Measurements from ENCODE around the gene TCP11. TPM values are rescaled to one million over a fixed set of nuclear protein-coding genes. Genes with fewer than 3 reads are reported as not detected.

Gene TCP11
- total and polyA plus RNA-seq, 5 donors from 2014 or later = not detected

DNA sequence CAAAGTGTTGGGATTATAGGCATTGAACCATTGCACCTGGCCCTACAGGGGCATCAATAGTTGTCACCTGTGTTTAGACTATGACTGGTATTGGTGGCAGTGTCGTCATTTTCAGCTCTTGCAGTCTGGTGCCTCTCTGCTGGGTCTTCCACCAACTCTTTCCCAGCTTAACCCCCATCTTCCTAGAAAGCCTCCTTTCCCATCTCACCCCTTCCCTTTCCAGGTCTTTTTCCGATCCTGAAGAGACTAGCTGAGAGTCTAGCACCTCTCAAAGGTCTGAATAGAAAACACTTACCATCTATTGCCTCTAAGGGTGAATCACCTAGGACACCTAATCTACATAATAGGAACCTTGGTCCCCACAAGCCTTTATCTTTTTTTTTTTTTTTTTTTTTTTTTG, 71.0 kb downstream of the TCP11 start:
- Histone ChIP-seq H3K9me3 (ENCODE audit: control insufficient read depth in 2 of 2, low read length in 2 of 2) (no peaks in the 10 kb centered on the region), H3K4me3 (ENCODE audit: low read depth, low read length) (no peak overlapping the region), H3K27me3 (ENCODE audit: control insufficient read depth, insufficient read depth, low read length) (no peaks in the 10 kb centered on the region), H3K36me3 (ENCODE audit: control insufficient read depth, insufficient read depth, low read length) (no peaks in the 10 kb centered on the region), H3K4me1 (ENCODE audit: control insufficient read depth, insufficient read depth, low read length, poor library complexity, severe bottlenecking) (no peaks in the 10 kb centered on the region), H3K27ac (ENCODE audit: insufficient read depth, low read length, poor library complexity, severe bottlenecking) (no peak overlapping the region)
- peaks cover 22% of the 10 kb centered on the region for H3K36me3 Mint-ChIP-seq
- no peaks in the 10 kb centered on the region for H3K9me3 Mint-ChIP-seq
- no peaks in the 10 kb centered on the region for H3K27me3 Mint-ChIP-seq
- H3K4me1 Mint-ChIP-seq = no peaks in the 10 kb centered on the region
- no peak overlapping the region for H3K4me3 Mint-ChIP-seq
- no peak overlapping the region for H3K27ac Mint-ChIP-seq
- ATAC-seq (ENCODE audit: low read depth in 2 of 2) (no peak), DNase-seq (no peak)

DNA sequence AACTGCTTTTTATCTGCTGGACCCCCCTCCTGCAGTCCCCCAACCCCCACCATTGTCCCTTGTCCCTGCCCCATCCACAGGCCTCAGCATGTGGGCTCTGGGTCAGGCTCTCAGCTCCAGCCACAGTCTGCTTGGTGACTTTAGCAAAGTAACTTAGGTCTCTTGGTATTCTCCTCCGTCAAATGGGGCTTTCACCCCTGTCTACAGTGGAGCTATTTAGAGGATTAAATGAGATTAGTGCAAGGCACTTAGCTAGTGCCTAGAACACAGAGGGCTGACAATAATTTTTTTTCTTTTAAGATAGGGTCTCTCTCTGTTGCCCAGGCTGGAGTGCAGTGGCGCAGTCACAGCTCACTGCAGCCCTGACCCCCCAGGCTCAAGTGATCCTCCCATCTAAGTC, 71.9 kb downstream of the TCP11 start:
- no peaks in the 10 kb centered on the region for H3K4me1 ChIP-seq (ENCODE audit: control insufficient read depth, insufficient read depth, low read length, poor library complexity, severe bottlenecking)
- Mint-ChIP-seq H3K27me3 (no peaks in the 10 kb centered on the region), H3K9me3 (no peaks in the 10 kb centered on the region), H3K36me3 (peaks cover 19% of the 10 kb centered on the region), H3K4me3 (no peak overlapping the region), H3K27ac (peak overlapping the region in 1 of 3 donors; percentile 29), H3K4me1 (no peaks in the 10 kb centered on the region)
- no peak overlapping the region for H3K4me3 ChIP-seq (ENCODE audit: low read depth, low read length)
- H3K27me3 ChIP-seq (ENCODE audit: control insufficient read depth, insufficient read depth, low read length) = no peaks in the 10 kb centered on the region
- no peak for DNase-seq
- H3K27ac ChIP-seq (ENCODE audit: insufficient read depth, low read length, poor library complexity, severe bottlenecking) = no peak overlapping the region
- ATAC-seq (ENCODE audit: low read depth in 2 of 2) = no peak
- no peaks in the 10 kb centered on the region for H3K9me3 ChIP-seq (ENCODE audit: control insufficient read depth in 2 of 2, low read length in 2 of 2)
- H3K36me3 ChIP-seq (ENCODE audit: control insufficient read depth, insufficient read depth, low read length) = no peaks in the 10 kb centered on the region

DNA sequence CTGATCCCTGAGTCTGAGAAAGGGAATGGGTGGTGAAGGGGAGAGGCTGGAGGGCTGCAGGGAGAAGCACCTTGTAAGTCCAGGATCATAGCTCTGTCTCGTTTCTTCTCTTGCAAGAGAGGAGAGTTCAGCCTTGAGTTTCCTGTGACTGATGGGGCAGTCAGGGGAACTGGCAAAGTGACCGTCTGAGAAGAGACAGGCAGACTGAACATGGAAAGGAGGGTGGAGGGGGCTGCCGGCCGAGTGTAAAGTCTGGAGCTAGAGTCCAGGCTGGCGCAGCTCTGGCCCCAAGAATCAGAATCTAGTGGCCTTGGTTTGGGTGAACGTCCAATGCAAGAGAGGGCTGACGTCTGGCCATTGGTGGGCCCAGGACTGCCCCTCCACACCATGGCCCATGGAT, 72.5 kb downstream of the TCP11 start:
- Histone ChIP-seq H3K4me1 (ENCODE audit: control insufficient read depth, insufficient read depth, low read length, poor library complexity, severe bottlenecking) (no peaks in the 10 kb centered on the region), H3K27me3 (ENCODE audit: control insufficient read depth, insufficient read depth, low read length) (no peaks in the 10 kb centered on the region), H3K36me3 (ENCODE audit: control insufficient read depth, insufficient read depth, low read length) (no peaks in the 10 kb centered on the region), H3K4me3 (ENCODE audit: low read depth, low read length) (no peak overlapping the region), H3K9me3 (ENCODE audit: control insufficient read depth in 2 of 2, low read length in 2 of 2) (no peaks in the 10 kb centered on the region), H3K27ac (ENCODE audit: insufficient read depth, low read length, poor library complexity, severe bottlenecking) (no peak overlapping the region)
- no peak overlapping the region for H3K4me3 Mint-ChIP-seq
- no peaks in the 10 kb centered on the region for H3K9me3 Mint-ChIP-seq
- H3K36me3 Mint-ChIP-seq = peaks cover 13% of the 10 kb centered on the region
- ATAC-seq (ENCODE audit: low read depth in 2 of 2) = no peak
- no peaks in the 10 kb centered on the region for H3K27me3 Mint-ChIP-seq
- H3K4me1 Mint-ChIP-seq = no peaks in the 10 kb centered on the region
- H3K27ac Mint-ChIP-seq = no peak overlapping the region
- DNase-seq = no peak

DNA sequence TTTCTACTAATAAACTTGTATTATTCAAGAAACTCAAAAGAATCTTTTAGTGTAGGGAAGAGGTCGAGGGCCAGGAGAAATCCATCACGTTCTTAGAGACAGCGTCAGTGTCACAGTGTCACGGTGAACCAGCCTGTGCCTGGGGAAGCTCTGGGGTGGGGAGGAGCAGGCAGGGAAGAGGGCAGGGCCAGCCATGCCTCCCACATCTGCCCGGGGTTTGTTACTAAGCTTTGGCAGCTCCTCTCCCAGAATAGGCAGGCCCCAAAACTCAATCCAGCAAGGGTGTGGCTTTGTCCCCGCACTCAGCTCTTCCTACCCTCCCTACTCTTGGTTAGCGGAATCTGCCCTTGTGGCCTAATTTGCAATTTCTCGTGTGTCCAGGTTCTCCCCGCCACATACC, 72.9 kb downstream of the TCP11 start:
- H3K27me3 ChIP-seq (ENCODE audit: control insufficient read depth, insufficient read depth, low read length) = no peaks in the 10 kb centered on the region
- H3K9me3 ChIP-seq (ENCODE audit: control insufficient read depth in 2 of 2, low read length in 2 of 2) = no peaks in the 10 kb centered on the region
- Mint-ChIP-seq H3K4me3 (no peak overlapping the region), H3K9me3 (no peaks in the 10 kb centered on the region), H3K27me3 (no peaks in the 10 kb centered on the region), H3K36me3 (peaks cover 14% of the 10 kb centered on the region), H3K27ac (no peak overlapping the region), H3K4me1 (no peaks in the 10 kb centered on the region)
- no peak overlapping the region for H3K4me3 ChIP-seq (ENCODE audit: low read depth, low read length)
- no peaks in the 10 kb centered on the region for H3K36me3 ChIP-seq (ENCODE audit: control insufficient read depth, insufficient read depth, low read length)
- no peak overlapping the region for H3K27ac ChIP-seq (ENCODE audit: insufficient read depth, low read length, poor library complexity, severe bottlenecking)
- DNase-seq (no peak), ATAC-seq (ENCODE audit: low read depth in 2 of 2) (no peak)
- no peaks in the 10 kb centered on the region for H3K4me1 ChIP-seq (ENCODE audit: control insufficient read depth, insufficient read depth, low read length, poor library complexity, severe bottlenecking)

Other genes starting within 250 kb of the TCP11 start
- not detected for gene SCUBE3, start 72.6 kb upstream of the TCP11 start, total RNA-seq
- gene SCUBE3, start 72.6 kb upstream of the TCP11 start, polyA plus RNA-seq = under 1 TPM in 3 of 4 donors, not detected in 1; 0.03 to 0.11 (median 0.05) TPM
- 66.6 TPM for gene ZNF76, start 118.4 kb upstream of the TCP11 start, total RNA-seq
- 10 to 100 TPM; 18.7 to 25.1 (median 20.5) TPM for gene ZNF76, start 118.4 kb upstream of the TCP11 start, polyA plus RNA-seq
- 247 TPM for gene DEF6, start 156.5 kb upstream of the TCP11 start, total RNA-seq
- 100 to 1,000 TPM; 134 to 142 (median 139) TPM for gene DEF6, start 156.5 kb upstream of the TCP11 start, polyA plus RNA-seq
- 37.3 TPM for gene PPARD, start 201.2 kb upstream of the TCP11 start, total RNA-seq
- 1 to 10 TPM; 3.8 to 6.6 (median 5.1) TPM for gene PPARD, start 201.2 kb upstream of the TCP11 start, polyA plus RNA-seq

Data from CD4-positive, CD25-positive, alpha-beta regulatory T cell (primary cell).